Measurements from ENCODE around the gene SLC25A13.

Gene SLC25A13

GRCh38 chr7:96144260-96144526 lies 177.7 kb downstream of the SLC25A13 start:
- no peaks in the 10 kb centered on the region for H3K27me3 ChIP-seq (replicated peaks; ENCODE audit: insufficient read depth, low read length)
- H3K27ac ChIP-seq (ENCODE audit: low read length) = no peak overlapping the region
- no peaks in the 10 kb centered on the region for H3K9me2 ChIP-seq (replicated peaks; ENCODE audit: insufficient read depth, low read length)
- no peak overlapping the region for H2AFZ ChIP-seq (ENCODE audit: low read length)
- H3F3A ChIP-seq (ENCODE audit: insufficient read depth, low read length) = no peaks in the 10 kb centered on the region
- H3K4me1 ChIP-seq (ENCODE audit: low read length) = no peaks in the 10 kb centered on the region
- no peaks in the 10 kb centered on the region for H3K36me3 ChIP-seq (replicated peaks; ENCODE audit: insufficient read depth, low read length)
- TF ChIP-seq CTCF (IDR thresholded peaks at IDR 0.05; ENCODE audit: low read length) (no peak), EZH2 (optimal IDR thresholded peaks at IDR 0.05; ENCODE audit: low read depth, low read length) (no peak), EZH2phosphoT487 (IDR thresholded peaks at IDR 0.05; ENCODE audit: low read length) (no peak)
- no peaks in the 10 kb centered on the region for H3K9me3 ChIP-seq (replicated peaks; ENCODE audit: insufficient read depth, low read length)
- DNase-seq = no peak
- no peak overlapping the region for H3K9ac ChIP-seq (ENCODE audit: low read length)
- no peak overlapping the region for H3K4me2 ChIP-seq (ENCODE audit: low read depth, low read length)
- no peaks in the 10 kb centered on the region for H3K79me2 ChIP-seq (ENCODE audit: low read length)
- H3K4me3 ChIP-seq (ENCODE audit: low read length) = no peak overlapping the region
- H4K20me1 ChIP-seq (ENCODE audit: insufficient read depth, low read length) = no peaks in the 10 kb centered on the region

- no peaks in the 10 kb centered on the region for H3F3A ChIP-seq (ENCODE audit: insufficient read depth, low read length)
- H3K9me3 ChIP-seq (replicated peaks; ENCODE audit: insufficient read depth, low read length) = no peaks in the 10 kb centered on the region
- no peak for TF ChIP-seq EZH2 (optimal IDR thresholded peaks at IDR 0.05; ENCODE audit: low read depth, low read length)
- no peak for TF ChIP-seq EZH2phosphoT487 (IDR thresholded peaks at IDR 0.05; ENCODE audit: low read length)
- no peak for TF ChIP-seq CTCF (IDR thresholded peaks at IDR 0.05; ENCODE audit: low read length)
- no peak overlapping the region for H3K4me2 ChIP-seq (ENCODE audit: low read depth, low read length)
- no peaks in the 10 kb centered on the region for H3K27me3 ChIP-seq (replicated peaks; ENCODE audit: insufficient read depth, low read length)
- H2AFZ ChIP-seq (ENCODE audit: low read length) = no peak overlapping the region
- H3K79me2 ChIP-seq (ENCODE audit: low read length) = no peaks in the 10 kb centered on the region
- H3K27ac ChIP-seq (ENCODE audit: low read length) = no peak overlapping the region
- H3K36me3 ChIP-seq (replicated peaks; ENCODE audit: insufficient read depth, low read length) = no peaks in the 10 kb centered on the region
- H4K20me1 ChIP-seq (ENCODE audit: insufficient read depth, low read length) = no peaks in the 10 kb centered on the region
- no peak for DNase-seq
- no peaks in the 10 kb centered on the region for H3K9me2 ChIP-seq (replicated peaks; ENCODE audit: insufficient read depth, low read length)
- H3K4me3 ChIP-seq (ENCODE audit: low read length) = no peak overlapping the region
- H3K9ac ChIP-seq (ENCODE audit: low read length) = no peak overlapping the region
- no peaks in the 10 kb centered on the region for H3K4me1 ChIP-seq (ENCODE audit: low read length)
These were observed 178.2 kb downstream of the SLC25A13 start for GRCh38 chr7:96143495-96144259.

- Histone ChIP-seq H2AFZ (ENCODE audit: low read length) (no peak overlapping the region), H3K9ac (ENCODE audit: low read length) (no peak overlapping the region), H3K4me2 (ENCODE audit: low read depth, low read length) (no peak overlapping the region), H3K27ac (ENCODE audit: low read length) (no peak overlapping the region), H3K4me3 (ENCODE audit: low read length) (no peak overlapping the region), H3K9me3 (replicated peaks; ENCODE audit: insufficient read depth, low read length) (no peaks in the 10 kb centered on the region), H3K9me2 (replicated peaks; ENCODE audit: insufficient read depth, low read length) (no peaks in the 10 kb centered on the region), H3F3A (ENCODE audit: insufficient read depth, low read length) (no peaks in the 10 kb centered on the region), H3K4me1 (ENCODE audit: low read length) (no peaks in the 10 kb centered on the region), H3K79me2 (ENCODE audit: low read length) (no peaks in the 10 kb centered on the region), H3K36me3 (replicated peaks; ENCODE audit: insufficient read depth, low read length) (no peaks in the 10 kb centered on the region), H3K27me3 (replicated peaks; ENCODE audit: insufficient read depth, low read length) (no peaks in the 10 kb centered on the region), H4K20me1 (ENCODE audit: insufficient read depth, low read length) (no peaks in the 10 kb centered on the region)
- no peak for DNase-seq
- TF ChIP-seq EZH2phosphoT487 (IDR thresholded peaks at IDR 0.05; ENCODE audit: low read length) = no peak
- TF ChIP-seq EZH2 (optimal IDR thresholded peaks at IDR 0.05; ENCODE audit: low read depth, low read length) = no peak
- TF ChIP-seq CTCF (IDR thresholded peaks at IDR 0.05; ENCODE audit: low read length) = no peak
These were observed 185.2 kb downstream of the SLC25A13 start for GRCh38 chr7:96136600-96137239.

Data from MM.1S (cell line).